Esophagus squamous epithelium (tissue), 4 donors: Measurements from ENCODE around the gene ATRNL1.

Experiments used
- POLR2A ChIP-seq, 4 donors: fragments of 450-650 bp; IDR thresholded peaks; one replicate each; pipeline ENCODE4 v1.6.1; 2017; ENCODE audit warnings: antibody characterized with exemption in 4 of 4, mild to moderate bottlenecking in 4 of 4, moderate library complexity in 3 of 4
- TF ChIP-seq, protein P1 (sequence below), 6 experiments: fragments of 450-650 bp in 4 of 6; fragments of 200-600 bp in 2 of 6; sonication (generic) in 2 of 6; IDR thresholded peaks; one replicate each; pipeline ENCODE4 v1.5.1; 2016 to 2019; ENCODE audit warnings: antibody characterized with exemption in 6 of 6, mild to moderate bottlenecking in 4 of 6, moderate library complexity in 4 of 6

DNA sequence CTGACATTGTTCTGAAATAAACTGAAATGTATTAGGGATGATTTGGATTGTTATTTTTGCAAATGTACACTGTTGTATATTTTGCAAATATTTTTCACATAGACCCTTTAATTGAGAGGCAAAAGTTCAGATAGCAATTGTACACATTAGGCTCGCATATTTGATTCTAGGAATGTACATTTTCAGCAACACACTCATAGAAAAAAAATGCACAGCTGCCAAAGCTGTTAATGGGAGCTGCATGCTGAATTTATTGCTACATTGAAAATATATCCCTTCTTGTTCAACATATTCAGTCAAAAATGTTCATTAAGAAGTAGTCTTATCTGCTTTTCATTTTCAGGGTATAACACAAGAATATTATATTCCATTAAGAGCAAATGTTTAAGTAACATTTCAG lies 512.9 kb downstream of the ATRNL1 start:
- TF ChIP-seq, protein P1, sequence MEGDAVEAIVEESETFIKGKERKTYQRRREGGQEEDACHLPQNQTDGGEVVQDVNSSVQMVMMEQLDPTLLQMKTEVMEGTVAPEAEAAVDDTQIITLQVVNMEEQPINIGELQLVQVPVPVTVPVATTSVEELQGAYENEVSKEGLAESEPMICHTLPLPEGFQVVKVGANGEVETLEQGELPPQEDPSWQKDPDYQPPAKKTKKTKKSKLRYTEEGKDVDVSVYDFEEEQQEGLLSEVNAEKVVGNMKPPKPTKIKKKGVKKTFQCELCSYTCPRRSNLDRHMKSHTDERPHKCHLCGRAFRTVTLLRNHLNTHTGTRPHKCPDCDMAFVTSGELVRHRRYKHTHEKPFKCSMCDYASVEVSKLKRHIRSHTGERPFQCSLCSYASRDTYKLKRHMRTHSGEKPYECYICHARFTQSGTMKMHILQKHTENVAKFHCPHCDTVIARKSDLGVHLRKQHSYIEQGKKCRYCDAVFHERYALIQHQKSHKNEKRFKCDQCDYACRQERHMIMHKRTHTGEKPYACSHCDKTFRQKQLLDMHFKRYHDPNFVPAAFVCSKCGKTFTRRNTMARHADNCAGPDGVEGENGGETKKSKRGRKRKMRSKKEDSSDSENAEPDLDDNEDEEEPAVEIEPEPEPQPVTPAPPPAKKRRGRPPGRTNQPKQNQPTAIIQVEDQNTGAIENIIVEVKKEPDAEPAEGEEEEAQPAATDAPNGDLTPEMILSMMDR (IDR thresholded peaks at IDR 0.05) = no peak
- no peak for TF ChIP-seq POLR2A (IDR thresholded peaks at IDR 0.05)
